ENCODE measurements around the gene NDFIP1.

DNA sequence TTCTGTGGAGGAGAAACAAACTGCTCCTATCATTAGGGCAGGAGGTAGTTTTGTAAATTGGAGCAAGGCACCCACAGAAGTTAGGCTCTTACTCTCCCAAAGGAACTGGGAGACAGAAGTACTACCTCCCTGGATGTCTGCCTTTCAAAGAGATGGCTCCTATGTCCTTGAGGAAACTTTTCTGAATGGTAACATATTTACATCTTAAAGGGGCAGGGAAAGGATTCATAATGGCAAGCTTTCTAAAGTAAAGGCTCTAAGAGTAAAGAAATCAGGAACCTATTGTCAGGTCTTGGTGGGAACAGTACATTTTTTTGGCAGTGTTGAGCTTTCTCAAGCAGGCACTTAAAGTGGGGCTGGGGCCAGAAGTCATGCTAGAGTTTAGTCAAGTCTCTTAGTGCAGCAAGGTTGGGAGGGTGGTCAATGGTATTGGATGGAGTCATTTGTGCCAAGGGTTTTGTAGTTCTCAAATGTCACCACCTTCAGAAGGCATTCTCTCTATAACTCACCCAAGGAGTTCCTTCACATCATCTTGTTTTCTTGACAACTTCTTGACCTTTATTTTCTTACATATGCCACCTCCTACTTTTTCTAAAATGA lies 26.3 kb upstream of the NDFIP1 start:
- no peak for TF ChIP-seq CTCF (IDR thresholded peaks at IDR 0.05; ENCODE audit: control extremely low read depth in 1 of 3, insufficient read depth in 1 of 3, low read depth in 1 of 3, low read length in 3 of 3)
- no peak for TF ChIP-seq BRCA1 (IDR thresholded peaks at IDR 0.05; ENCODE audit: low read depth, low read length)
- TF ChIP-seq ASH2L (IDR thresholded peaks at IDR 0.05; ENCODE audit: low read length): no peak
- no peak for TF ChIP-seq HDAC2 (IDR thresholded peaks at IDR 0.05; ENCODE audit: borderline replicate concordance in 1 of 2, low read depth in 2 of 2, low read length in 2 of 2)
